SH-SY5Y (cell line): ENCODE results near the gene TOB1.

Experiments
- GATA2 ChIP-seq: IDR thresholded peaks from 2 replicates; pipeline ENCODE4 v1.6.1; 2011; ENCODE audit warnings: mild to moderate bottlenecking, low read depth, low read length
- GATA3 ChIP-seq: IDR thresholded peaks from 2 replicates; pipeline ENCODE4 v1.6.1; 2011; ENCODE audit warnings: low read depth, mild to moderate bottlenecking, low read length, moderate library complexity

DNA sequence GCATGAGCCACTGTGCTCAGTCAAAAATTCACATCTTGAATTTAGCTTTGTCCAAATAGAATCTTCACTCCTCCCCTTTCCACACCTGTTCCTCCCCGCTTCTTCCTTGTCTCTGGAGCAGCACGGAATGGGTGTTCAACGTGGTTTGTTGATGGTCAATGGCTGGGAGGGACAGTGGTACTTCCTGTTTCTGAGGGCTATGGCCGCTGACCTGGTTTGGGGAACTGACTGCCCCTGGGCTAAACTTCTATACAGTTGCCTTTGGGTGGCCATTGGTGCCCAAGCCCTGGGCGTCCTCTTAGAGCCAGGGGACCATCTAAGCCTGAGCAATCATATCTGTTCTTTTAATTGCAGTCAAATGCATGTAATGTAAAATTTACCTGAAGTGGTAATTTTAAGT lies 49.9 kb downstream of the TOB1 start:
- TF ChIP-seq GATA2 (no peak), GATA3 (no peak)
